Measurements from ENCODE around the gene UTP11. TPM values are rescaled to one million over a fixed set of nuclear protein-coding genes. Genes with fewer than 3 reads are reported as not detected.

UTP11 gene
- total and polyA plus RNA-seq, 4 donors = 11.0 to 17.8 (median 11.8) TPM

Small RNA genes within 50 kb of the gene (small RNA-seq; reads per million reads assigned to genes)
- gene RNU6-510P = not detected

Other genes starting within 250 kb of the UTP11 start
- under 1 TPM; under 0.01 to 0.09 TPM for gene EPHA10, start 247.6 kb upstream of the UTP11 start, total RNA-seq
- gene EPHA10, start 247.6 kb upstream of the UTP11 start, polyA plus RNA-seq = under 1 TPM in 1 of 2 donors, not detected in 1; 0.03 TPM
- 1 to 10 TPM; 1.0 to 1.8 TPM for gene MANEAL, start 218.9 kb upstream of the UTP11 start, total RNA-seq
- 1 to 10 TPM in 1 of 2 donors, under 1 TPM in 1; 0.96 to 6.2 TPM for gene MANEAL, start 218.9 kb upstream of the UTP11 start, polyA plus RNA-seq
- gene C1orf122, start 204.9 kb upstream of the UTP11 start, total RNA-seq = 10 to 100 TPM in 1 of 2 donors, 1 to 10 TPM in 1; 4.5 to 12.5 TPM
- gene C1orf122, start 204.9 kb upstream of the UTP11 start, polyA plus RNA-seq = 10 to 100 TPM; 24.0 to 45.1 TPM
- 1 to 10 TPM; 9.3 to 9.4 TPM for gene YRDC, start 204.5 kb upstream of the UTP11 start, total RNA-seq
- gene YRDC, start 204.5 kb upstream of the UTP11 start, polyA plus RNA-seq = 1 to 10 TPM; 4.4 to 9.8 TPM
- 1 to 10 TPM; 3.2 to 3.3 TPM for gene MTF1, start 153.1 kb upstream of the UTP11 start, total RNA-seq
- 1 to 10 TPM; 2.3 to 2.8 TPM for gene MTF1, start 153.1 kb upstream of the UTP11 start, polyA plus RNA-seq
- 10 to 100 TPM; 21.3 to 30.9 TPM for gene INPP5B, start 65.7 kb upstream of the UTP11 start, total RNA-seq
- gene INPP5B, start 65.7 kb upstream of the UTP11 start, polyA plus RNA-seq = 1 to 10 TPM; 5.0 to 5.9 TPM
- gene SF3A3, start 22.7 kb upstream of the UTP11 start, total RNA-seq = 10 to 100 TPM; 30.2 to 39.6 TPM
- gene SF3A3, start 22.7 kb upstream of the UTP11 start, polyA plus RNA-seq = 10 to 100 TPM; 16.6 to 21.2 TPM
- 1 to 10 TPM; 2.7 to 4.2 TPM for gene FHL3, start 7.2 kb upstream of the UTP11 start, total RNA-seq
- gene FHL3, start 7.2 kb upstream of the UTP11 start, polyA plus RNA-seq = 1 to 10 TPM; 1.7 to 2.9 TPM
- not detected for gene POU3F1, start 34.1 kb downstream of the UTP11 start, total RNA-seq
- gene POU3F1, start 34.1 kb downstream of the UTP11 start, polyA plus RNA-seq = not detected